ENCODE data around the gene LUC7L2. TPM values are rescaled to one million over a fixed set of nuclear protein-coding genes. Genes with fewer than 3 reads are reported as not detected.

The LUC7L2 gene
- total and polyA plus RNA-seq, 2 of the 8 experiments (the other 6 are each of a cell fraction or from before 2014, with no cell fraction given), result 22.9 to 67.8 TPM

DNA sequence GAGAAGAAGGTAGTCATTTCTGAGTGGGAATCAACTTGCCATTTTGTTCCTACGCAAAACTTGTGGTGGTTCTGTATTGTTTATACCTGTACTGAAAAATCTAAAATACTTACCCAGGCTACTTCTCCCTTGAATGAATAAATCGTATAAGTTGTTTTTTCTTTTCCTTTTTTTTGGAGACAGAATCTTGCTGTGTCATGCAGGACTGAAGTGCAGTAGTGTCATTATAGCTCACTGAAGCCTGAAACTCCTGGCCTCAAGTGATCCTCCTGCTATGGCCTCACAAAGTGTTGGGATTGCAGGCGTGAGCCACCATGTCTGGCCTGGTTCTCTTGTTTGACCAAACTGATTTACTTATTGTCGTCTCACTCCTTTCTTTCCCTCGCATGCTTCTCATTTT is 27.9 kb downstream of the LUC7L2 start:
- H3K79me1 ChIP-seq (ENCODE audit: low read depth, low read length), result peaks cover 2% of the 10 kb centered on the region; the same call in 1 of the 2 replicates
- no peak for TF ChIP-seq GABPA (IDR thresholded peaks at IDR 0.05; ENCODE audit: borderline replicate concordance, insufficient read depth, low read length)
- no peak for TF ChIP-seq NANOG (IDR thresholded peaks at IDR 0.05; ENCODE audit: insufficient read depth, low read depth, low read length, poor library complexity, severe bottlenecking)
- no peak for TF ChIP-seq SAP30 (IDR thresholded peaks at IDR 0.05; ENCODE audit: insufficient read depth, insufficient replicate concordance, low read length)
- TF ChIP-seq USF2 (IDR thresholded peaks at IDR 0.05; ENCODE audit: low read length), result no peak
- no peak for TF ChIP-seq SUZ12 (IDR thresholded peaks at IDR 0.05; ENCODE audit: low read length)
- no peak for TF ChIP-seq ZNF274 (IDR thresholded peaks at IDR 0.05; ENCODE audit: borderline replicate concordance, extremely low read depth, low read length)
- no peak for TF ChIP-seq RAD21 (IDR thresholded peaks at IDR 0.05 in 1 of 2, conservative IDR thresholded peaks at IDR 0.05 in 1 of 2; ENCODE audit: low read depth in 2 of 2, low read length in 2 of 2)
- no peak for TF ChIP-seq JUND (IDR thresholded peaks at IDR 0.05; ENCODE audit: low read length)
- TF ChIP-seq POLR2AphosphoS5 (IDR thresholded peaks at IDR 0.05; ENCODE audit: low read depth, low read length), result no peak

More for the DNA sequence above, 27.9 kb downstream of the LUC7L2 start:
- ChIA-PET POLR2A (ENCODE audit: partially characterized antibody) (interaction anchor here (1.4 kb wide), 1 partner anchor 28 kb away, joined by 4 read pairs; the partner anchor contains the start of gene LUC7L2), CTCF (ENCODE audit: partially characterized antibody) (interaction anchor here (0.7 to 0.9 kb wide), 2 partner anchors 67 to 756 kb away, joined by 3 read pairs; no protein-coding TSS in a partner anchor)
- no peak overlapping the region for H2BK5ac ChIP-seq (ENCODE audit: low read depth, low read length)
- no peak overlapping the region for H3K18ac ChIP-seq (ENCODE audit: extremely low read depth, low read length)
- FAIRE-seq, result no peak
- no peak overlapping the region for H2BK120ac ChIP-seq (replicated peaks; ENCODE audit: low read depth, low read length)
- H3K9ac ChIP-seq (replicated peaks in 1 of 4; ENCODE audit: extremely low read depth in 1 of 4, low read depth in 3 of 4, low read length in 3 of 4), result no peak overlapping the region
- H3K27ac ChIP-seq (ENCODE audit: low read depth, low read length), result no peak overlapping the region
- H2AFZ ChIP-seq (ENCODE audit: low read length), result no peak overlapping the region
- H4K5ac ChIP-seq (ENCODE audit: insufficient read length, low read depth, low read length), result no peak overlapping the region
- H2AK5ac ChIP-seq (ENCODE audit: low read depth, low read length), result no peak overlapping the region
- H3K4me1 ChIP-seq (replicated peaks in 1 of 4; ENCODE audit: control insufficient read depth in 3 of 4, insufficient read depth in 4 of 4, low read length in 3 of 4), result no peaks in the 10 kb centered on the region
- H3K23ac ChIP-seq (ENCODE audit: insufficient read length), result no peak overlapping the region
- H3K56ac ChIP-seq (replicated peaks; ENCODE audit: insufficient read length, low read depth, low read length), result no peak overlapping the region
- H2BK15ac ChIP-seq (ENCODE audit: low read length), result no peak overlapping the region
- no peak overlapping the region for H4K8ac ChIP-seq (ENCODE audit: extremely low read depth, insufficient read depth, low read length)
- H2BK20ac ChIP-seq (ENCODE audit: low read length), result no peak overlapping the region
- H3K79me2 ChIP-seq (ENCODE audit: control insufficient read depth in 1 of 2, insufficient read depth in 2 of 2, low read length in 2 of 2), result peaks cover 0 to 44% of the 10 kb centered on the region in 2 experiments; a peak in 2 of 4 replicates
- H2BK12ac ChIP-seq (ENCODE audit: low read depth, low read length), result no peak overlapping the region
- no peaks in the 10 kb centered on the region for H3K27me3 ChIP-seq (replicated peaks in 1 of 4; ENCODE audit: control insufficient read depth in 3 of 4, extremely low read depth in 1 of 4, insufficient read depth in 3 of 4, low read length in 3 of 4)
- no peaks in the 10 kb centered on the region for H3K23me2 ChIP-seq (ENCODE audit: low read depth, low read length)
- no peak overlapping the region for H4K91ac ChIP-seq (replicated peaks; ENCODE audit: insufficient read length, low read length)
- H3K14ac ChIP-seq (ENCODE audit: insufficient read length), result no peak overlapping the region
- H3K4me3 ChIP-seq (ENCODE audit: extremely low read depth in 1 of 4, insufficient read depth in 2 of 4, low read depth in 3 of 4, low read length in 4 of 4), result no peak overlapping the region
- peaks cover 0 to 2% of the 10 kb centered on the region in 2 experiments for H4K20me1 ChIP-seq (replicated peaks in 1 of 2; ENCODE audit: control insufficient read depth in 1 of 2, insufficient read depth in 2 of 2, low read length in 2 of 2)
- no peak overlapping the region for H3K4me2 ChIP-seq (ENCODE audit: insufficient read depth in 1 of 2, low read depth in 2 of 2, low read length in 2 of 2)
- no peak for DNase-seq (ENCODE audit: low read depth in 1 of 2, low spot score in 2 of 2)
- 92% methylated on average over 5 of the region's 5 CpGs; no CpG with 5 or more reads in 1 of the 2 experiments for WGBS, 2 experiments (ENCODE audit: extremely low coverage in 1 of 2, insufficient coverage in 1 of 2, insufficient read length in 1 of 2, insufficient replicate concordance in 2 of 2, low coverage in 1 of 2, low lambda C conversion rate in 2 of 2, missing lambda C conversion rate in 1 of 2)
- no peak overlapping the region for H3K4ac ChIP-seq (replicated peaks; ENCODE audit: insufficient read length, low read depth, low read length)
- peaks cover 2 to 50% (median 9%) of the 10 kb centered on the region in 4 experiments; a peak in 6 of 8 replicates for H3K36me3 ChIP-seq (ENCODE audit: control insufficient read depth in 2 of 4, insufficient read depth in 4 of 4, low read length in 3 of 4)
- H3K9me3 ChIP-seq (ENCODE audit: insufficient read depth in 2 of 2, low read depth in 1 of 2, low read length in 1 of 2), result no peaks in the 10 kb centered on the region

Data from H1 (cell line).